MCF 10A (cell line): ENCODE data around the gene TBCK. TPM values are rescaled to one million over a fixed set of nuclear protein-coding genes. Genes with fewer than 3 reads are reported as not detected.

Experiments used
- BruUV-seq: library from RNA; stranded (reverse); fragments of 400-500 nt; replicated peaks from 2 replicates; lab custom pipeline; 2021; lab: Mats Ljungman, UMichigan
- CTCF ChIA-PET: fragments of 300-600 bp; sonication (Branson Sonifier 250); formaldehyde crosslinking; extraction: SDS; loops from one replicate; lab custom pipeline; 2021; ENCODE audit warnings: antibody characterized with exemption, inconsistent platforms; lab: Yijun Ruan, JAX
- POLR2A ChIA-PET: fragments of 300-600, 350-650 bp; sonication (Branson Sonifier 250); formaldehyde crosslinking; extraction: SDS; loops from one replicate; lab custom pipeline; 2020; ENCODE audit warnings: antibody characterized with exemption, inconsistent platforms; lab: Yijun Ruan, JAX
- DNase-seq: peaks from one replicate; pipeline ENCODE4 v3.0.0-alpha.2; 2018; ENCODE audit not compliant: unreplicated experiment
- H3K27ac Mint-ChIP-seq: one replicate; pipeline ENCODE4 v1.8.0; 2022; ENCODE audit warnings: mild to moderate bottlenecking, low read depth, mixed read lengths; ENCODE audit not compliant: unreplicated experiment
- H3K27me3 Mint-ChIP-seq: one replicate; pipeline ENCODE4 v1.8.0; 2022; ENCODE audit warnings: mixed read lengths; ENCODE audit not compliant: insufficient read depth, unreplicated experiment
- H3K36me3 Mint-ChIP-seq: one replicate; pipeline ENCODE4 v1.8.0; 2022; ENCODE audit warnings: mild to moderate bottlenecking, moderate library complexity, mixed read lengths; ENCODE audit not compliant: insufficient read depth, unreplicated experiment
- H3K4me1 Mint-ChIP-seq: one replicate; pipeline ENCODE4 v1.8.0; 2022; ENCODE audit warnings: mixed read lengths; ENCODE audit not compliant: insufficient read depth, unreplicated experiment
- H3K4me3 Mint-ChIP-seq: one replicate; pipeline ENCODE4 v1.8.0; 2022; ENCODE audit warnings: mild to moderate bottlenecking, moderate library complexity, mixed read lengths; ENCODE audit not compliant: unreplicated experiment
- H3K9me3 Mint-ChIP-seq: one replicate; pipeline ENCODE4 v1.8.0; 2022; ENCODE audit warnings: mixed read lengths; ENCODE audit not compliant: unreplicated experiment
- CTCF ChIP-seq: fragments of 200-600 bp; IDR thresholded peaks from one replicate; pipeline ENCODE4 v1.8.0; 2022; ENCODE audit warnings: antibody characterized with exemption, mild to moderate bottlenecking; ENCODE audit not compliant: unreplicated experiment
- intact Hi-C: fragments of 100-400 bp; cut with micrococcal nuclease; formaldehyde crosslinking; loops from 2 replicates; pipeline ENCODE4 v1.14.1; 2022
- total RNA-seq: library from RNA; stranded (reverse); gene quantifications from 2 replicates; pipeline ENCODE4 v1.2.3, GENCODE V29; 2022

The TBCK gene
- total RNA-seq, 1 experiment from 2014 or later = 27.8 TPM

- H3K9me3 Mint-ChIP-seq = peaks cover 20% of the 10 kb centered on the region
- BruUV-seq = no TSS peak
- no peak for TF ChIP-seq CTCF
- DNase-seq = no peak
- CTCF ChIA-PET = interaction anchor here (0.6 to 1.5 kb wide), 2 partner anchors 12 to 470 kb away, joined by 4 to 6 read pairs; no protein-coding TSS in a partner anchor
- peaks cover 60% of the 10 kb centered on the region for H3K36me3 Mint-ChIP-seq
- H3K27ac Mint-ChIP-seq = no peak overlapping the region
- intact Hi-C loops = no loop called here
- H3K4me3 Mint-ChIP-seq = no peak overlapping the region
- POLR2A ChIA-PET = interaction anchor here (1.3 kb wide), 1 partner anchor 12 kb away, joined by 3 read pairs; no protein-coding TSS in a partner anchor
- H3K4me1 Mint-ChIP-seq = peaks cover 19% of the 10 kb centered on the region
- H3K27me3 Mint-ChIP-seq = no peaks in the 10 kb centered on the region
Measured at GRCh38 chr4:106340774-106341173, 24.8 kb upstream of the TBCK start.

- TF ChIP-seq CTCF = no peak
- DNase-seq = no peak
- CTCF ChIA-PET = no interaction called here
- intact Hi-C loops = no loop called here
- peaks cover 16% of the 10 kb centered on the region for H3K4me1 Mint-ChIP-seq
- peaks cover 74% of the 10 kb centered on the region for H3K36me3 Mint-ChIP-seq
- H3K27ac Mint-ChIP-seq = no peak overlapping the region
- POLR2A ChIA-PET = no interaction called here
- H3K27me3 Mint-ChIP-seq = no peaks in the 10 kb centered on the region
- no peak overlapping the region for H3K4me3 Mint-ChIP-seq
- peaks cover 20% of the 10 kb centered on the region for H3K9me3 Mint-ChIP-seq
- BruUV-seq = no TSS peak
Measured at GRCh38 chr4:106339431-106339830, 23.4 kb upstream of the TBCK start.

GRCh38 chr4:106338671-106339070 is 22.7 kb upstream of the TBCK start:
- intact Hi-C loops = no loop called here
- CTCF ChIA-PET = no interaction called here
- H3K36me3 Mint-ChIP-seq = peaks cover 81% of the 10 kb centered on the region

GRCh38 chr4:106337916-106338315 is 21.9 kb upstream of the TBCK start:
- Mint-ChIP-seq H3K27me3 (no peaks in the 10 kb centered on the region), H3K36me3 (peaks cover 89% of the 10 kb centered on the region), H3K4me1 (peaks cover 9% of the 10 kb centered on the region), H3K27ac (no peak overlapping the region), H3K4me3 (no peak overlapping the region), H3K9me3 (peaks cover 20% of the 10 kb centered on the region)
- ChIA-PET POLR2A (no interaction called here), CTCF (interaction anchor here (0.7 to 1.0 kb wide), 2 partner anchors 10 to 11 kb away, joined by 3 to 4 read pairs; no protein-coding TSS in a partner anchor)
- no TSS peak for BruUV-seq
- no peak for DNase-seq
- intact Hi-C loops = no loop called here
- TF ChIP-seq CTCF = no peak

More at GRCh38 chr4:106338671-106339070, 22.7 kb upstream of the TBCK start:
- no peak for DNase-seq
- no TSS peak for BruUV-seq
- Mint-ChIP-seq H3K27ac (no peak overlapping the region), H3K4me3 (no peak overlapping the region), H3K9me3 (peaks cover 20% of the 10 kb centered on the region), H3K27me3 (no peaks in the 10 kb centered on the region), H3K4me1 (peaks cover 9% of the 10 kb centered on the region)
- POLR2A ChIA-PET = no interaction called here
- TF ChIP-seq CTCF = no peak
